Activated CD8-positive, alpha-beta memory T cell treated with anti-CD3 and anti-CD28 coated beads for 24 hours (primary cell): ENCODE measurements around the gene CLIC2.

Source experiments
- DNase-seq: peaks from one replicate; pipeline ENCODE4 v3.0.0-alpha.2; 2020

The CLIC2 gene

GRCh38 chrX:155262970-155263754 is 71.3 kb downstream of the CLIC2 start:
- DNase-seq: no peak

GRCh38 chrX:155259752-155260151 is 74.7 kb downstream of the CLIC2 start:
- DNase-seq: no peak

- no peak for DNase-seq
Measured at GRCh38 chrX:155251391-155251790, 83.0 kb downstream of the CLIC2 start.

- no peak for DNase-seq
Measured at GRCh38 chrX:155247497-155247896, 86.9 kb downstream of the CLIC2 start.

- no peak for DNase-seq
Measured at GRCh38 chrX:155246748-155247147, 87.7 kb downstream of the CLIC2 start.

GRCh38 chrX:155242300-155242699 is 92.1 kb downstream of the CLIC2 start:
- no peak for DNase-seq

GRCh38 chrX:155237719-155238118 is 96.7 kb downstream of the CLIC2 start:
- no peak for DNase-seq

GRCh38 chrX:155235891-155236290 is 98.5 kb downstream of the CLIC2 start:
- DNase-seq: no peak

GRCh38 chrX:155231163-155231562 is 103.3 kb downstream of the CLIC2 start:
- DNase-seq: no peak
